Measurements from ENCODE around the gene SPRED2. TPM values are rescaled to one million over a fixed set of nuclear protein-coding genes. Genes with fewer than 3 reads are reported as not detected.

Gene SPRED2
- total and polyA plus RNA-seq, 12 donors: 10.2 to 20.7 (median 17.0) TPM

DNA sequence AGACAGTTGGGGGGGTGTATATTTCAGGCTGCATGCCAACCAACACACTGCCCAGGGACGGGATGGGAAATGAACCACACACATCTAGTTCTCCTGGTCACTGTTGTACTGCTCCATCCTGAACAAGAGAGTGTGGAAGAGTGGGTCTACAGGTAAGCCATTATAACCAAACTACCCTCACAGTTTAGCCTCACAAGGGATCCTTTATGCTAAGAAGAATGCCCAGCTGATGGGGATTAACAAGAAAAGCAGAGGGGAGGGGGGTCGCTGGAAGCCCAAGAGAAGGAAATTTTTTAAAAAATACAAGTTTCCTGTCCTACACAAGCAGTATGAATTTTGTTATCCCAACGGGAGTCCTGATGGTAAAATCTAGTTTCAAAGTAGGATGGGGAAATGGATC lies 16.1 kb downstream of the SPRED2 start:
- no peak for DNase-seq
- 77 to 81% methylated on average over 3 of the region's 3 CpGs for WGBS, 2 donors
- Histone ChIP-seq H3K36me3 (no peaks in the 10 kb centered on the region), H3K9me3 (no peaks in the 10 kb centered on the region), H3K4me1 (peaks cover 3 to 78% (median 26%) of the 10 kb centered on the region in 9 donors), H3K27me3 (no peaks in the 10 kb centered on the region), H3K27ac (no peak overlapping the region), H3K4me3 (no peak overlapping the region)
- ATAC-seq: no peak
- TF ChIP-seq, protein P1, sequence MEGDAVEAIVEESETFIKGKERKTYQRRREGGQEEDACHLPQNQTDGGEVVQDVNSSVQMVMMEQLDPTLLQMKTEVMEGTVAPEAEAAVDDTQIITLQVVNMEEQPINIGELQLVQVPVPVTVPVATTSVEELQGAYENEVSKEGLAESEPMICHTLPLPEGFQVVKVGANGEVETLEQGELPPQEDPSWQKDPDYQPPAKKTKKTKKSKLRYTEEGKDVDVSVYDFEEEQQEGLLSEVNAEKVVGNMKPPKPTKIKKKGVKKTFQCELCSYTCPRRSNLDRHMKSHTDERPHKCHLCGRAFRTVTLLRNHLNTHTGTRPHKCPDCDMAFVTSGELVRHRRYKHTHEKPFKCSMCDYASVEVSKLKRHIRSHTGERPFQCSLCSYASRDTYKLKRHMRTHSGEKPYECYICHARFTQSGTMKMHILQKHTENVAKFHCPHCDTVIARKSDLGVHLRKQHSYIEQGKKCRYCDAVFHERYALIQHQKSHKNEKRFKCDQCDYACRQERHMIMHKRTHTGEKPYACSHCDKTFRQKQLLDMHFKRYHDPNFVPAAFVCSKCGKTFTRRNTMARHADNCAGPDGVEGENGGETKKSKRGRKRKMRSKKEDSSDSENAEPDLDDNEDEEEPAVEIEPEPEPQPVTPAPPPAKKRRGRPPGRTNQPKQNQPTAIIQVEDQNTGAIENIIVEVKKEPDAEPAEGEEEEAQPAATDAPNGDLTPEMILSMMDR (IDR thresholded peaks at IDR 0.05): no peak
- intact Hi-C loops (cut with DNase I): loop anchor here in 1 of 10 donors (5.0 kb wide), 1 partner anchor 34 kb away; no protein-coding TSS in a partner anchor

GRCh38 chr2:65415091-65415490 lies 17.3 kb downstream of the SPRED2 start:
- TF ChIP-seq, protein P1 (IDR thresholded peaks at IDR 0.05): no peak
- intact Hi-C loops (cut with DNase I): loop anchor here in 1 of 10 donors (5.0 kb wide), 1 partner anchor 33 kb away; no protein-coding TSS in a partner anchor
- no peak for ATAC-seq

DNA sequence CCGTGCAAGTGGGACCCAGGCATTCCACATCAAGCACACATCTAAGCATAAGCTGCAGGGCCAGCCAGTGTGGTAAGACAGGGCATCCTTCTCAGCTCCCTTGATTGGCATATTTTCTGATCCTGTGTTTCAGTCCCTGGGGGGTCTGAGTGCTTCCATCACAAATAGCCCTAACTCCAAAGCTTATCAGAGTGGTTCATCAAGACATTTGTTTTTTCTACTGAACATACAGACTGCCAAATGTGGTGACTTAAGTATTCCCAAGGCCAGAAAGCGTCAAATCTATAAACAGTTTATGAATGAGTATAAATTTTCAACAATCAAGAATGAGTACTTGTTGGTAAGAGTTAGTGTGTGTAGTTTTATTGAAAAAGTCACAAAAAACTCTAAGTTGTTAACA lies 18.8 kb downstream of the SPRED2 start:
- no peak overlapping the region for H3K27ac ChIP-seq
- H3K36me3 ChIP-seq: no peaks in the 10 kb centered on the region
- 72 to 74% methylated on average over 2 of the region's 2 CpGs for WGBS, 2 donors
- H3K27me3 ChIP-seq: no peaks in the 10 kb centered on the region
- no peak for ATAC-seq
- no peak overlapping the region for H3K4me3 ChIP-seq
- no peak for DNase-seq
- TF ChIP-seq, protein P1 (IDR thresholded peaks at IDR 0.05): no peak
- H3K4me1 ChIP-seq: peaks cover 0 to 54% (median 13%) of the 10 kb centered on the region in 9 donors
- H3K9me3 ChIP-seq: no peaks in the 10 kb centered on the region
- intact Hi-C loops (cut with DNase I): no loop called here

More at GRCh38 chr2:65415091-65415490, 17.3 kb downstream of the SPRED2 start:
- Histone ChIP-seq H3K4me3 (no peak overlapping the region), H3K4me1 (peaks cover 0 to 65% (median 16%) of the 10 kb centered on the region in 9 donors), H3K9me3 (no peaks in the 10 kb centered on the region), H3K27ac (no peak overlapping the region), H3K36me3 (no peaks in the 10 kb centered on the region), H3K27me3 (no peaks in the 10 kb centered on the region)
- 97 to 98% methylated on average over 1 of the region's 1 CpG for WGBS, 2 donors
- DNase-seq: no peak

GRCh38 chr2:65413106-65413505 lies 19.3 kb downstream of the SPRED2 start:
- no peak overlapping the region for H3K4me3 ChIP-seq
- WGBS, 2 donors: 41 to 52% methylated on average over 2 of the region's 2 CpGs
- no peak overlapping the region for H3K27ac ChIP-seq
- H3K27me3 ChIP-seq: no peaks in the 10 kb centered on the region
- H3K9me3 ChIP-seq: no peaks in the 10 kb centered on the region
- intact Hi-C loops (cut with DNase I): no loop called here
- TF ChIP-seq, protein P1 (IDR thresholded peaks at IDR 0.05): no peak
- DNase-seq (no peak), ATAC-seq (peak in 1 of 8 donors; percentile 22)
- H3K36me3 ChIP-seq: no peaks in the 10 kb centered on the region
- H3K4me1 ChIP-seq: peaks cover 0 to 53% (median 13%) of the 10 kb centered on the region in 9 donors
